Osteocyte (in vitro differentiated cells): ENCODE results near the gene GRP. TPM values are rescaled to one million over a fixed set of nuclear protein-coding genes. Genes with fewer than 3 reads are reported as not detected.

Experiments
- DNase-seq: peaks from one replicate; pipeline ENCODE4 v3.0.0; 2021; ENCODE audit warnings: mixed read lengths; ENCODE audit not compliant: unreplicated experiment; ENCODE audit errors: extremely low spot score
- H3K27ac Mint-ChIP-seq: one replicate; pipeline ENCODE4 v1.8.0; 2021; ENCODE audit warnings: mild to moderate bottlenecking, mixed read lengths; ENCODE audit not compliant: unreplicated experiment
- H3K27me3 Mint-ChIP-seq: one replicate; pipeline ENCODE4 v1.8.0; 2021; ENCODE audit warnings: mixed read lengths; ENCODE audit not compliant: unreplicated experiment
- H3K36me3 Mint-ChIP-seq: one replicate; pipeline ENCODE4 v1.8.0; 2021; ENCODE audit warnings: mixed read lengths; ENCODE audit not compliant: unreplicated experiment
- H3K4me1 Mint-ChIP-seq: one replicate; pipeline ENCODE4 v1.8.0; 2021; ENCODE audit warnings: mixed read lengths; ENCODE audit not compliant: unreplicated experiment
- H3K4me3 Mint-ChIP-seq: one replicate; pipeline ENCODE4 v1.8.0; 2021; ENCODE audit warnings: mild to moderate bottlenecking, moderate library complexity, mixed read lengths; ENCODE audit not compliant: unreplicated experiment
- H3K9me3 Mint-ChIP-seq: one replicate; pipeline ENCODE4 v1.8.0; 2021; ENCODE audit warnings: mixed read lengths; ENCODE audit not compliant: unreplicated experiment
- CTCF ChIP-seq: fragments of 200-600 bp; sonication (generic); IDR thresholded peaks from 2 replicates; pipeline ENCODE4 v1.5.0; 2021; ENCODE audit warnings: antibody characterized with exemption, mild to moderate bottlenecking, moderate library complexity
- total RNA-seq: library from RNA; stranded (reverse); gene quantifications from 2 replicates; pipeline ENCODE4 v1.2.1, GENCODE V29; 2021

The GRP gene
- total RNA-seq, 1 donor from 2014 or later: not detected

GRCh38 chr18:59200787-59201186 lies 19.2 kb upstream of the GRP start:
- H3K4me1 Mint-ChIP-seq: no peaks in the 10 kb centered on the region
- TF ChIP-seq CTCF: no peak
- H3K27ac Mint-ChIP-seq: no peak overlapping the region
- no peaks in the 10 kb centered on the region for H3K36me3 Mint-ChIP-seq
- H3K27me3 Mint-ChIP-seq: peaks cover 83% of the 10 kb centered on the region
- no peak for DNase-seq
- no peak overlapping the region for H3K4me3 Mint-ChIP-seq
- H3K9me3 Mint-ChIP-seq: no peaks in the 10 kb centered on the region

GRCh38 chr18:59202258-59202820 lies 17.6 kb upstream of the GRP start:
- H3K27ac Mint-ChIP-seq: no peak overlapping the region
- H3K4me3 Mint-ChIP-seq: no peak overlapping the region
- peaks cover 80% of the 10 kb centered on the region for H3K27me3 Mint-ChIP-seq
- no peaks in the 10 kb centered on the region for H3K36me3 Mint-ChIP-seq
- H3K4me1 Mint-ChIP-seq: no peaks in the 10 kb centered on the region
- no peaks in the 10 kb centered on the region for H3K9me3 Mint-ChIP-seq
- no peak for DNase-seq
- TF ChIP-seq CTCF: no peak

GRCh38 chr18:59207506-59207905 lies 12.5 kb upstream of the GRP start:
- Mint-ChIP-seq H3K9me3 (no peaks in the 10 kb centered on the region), H3K36me3 (no peaks in the 10 kb centered on the region), H3K4me3 (no peak overlapping the region), H3K27me3 (peaks cover 88% of the 10 kb centered on the region), H3K27ac (no peak overlapping the region), H3K4me1 (no peaks in the 10 kb centered on the region)
- TF ChIP-seq CTCF: no peak
- no peak for DNase-seq

- H3K4me1 Mint-ChIP-seq: no peaks in the 10 kb centered on the region
Observed at GRCh38 chr18:59208602-59209125, 11.3 kb upstream of the GRP start.

GRCh38 chr18:59210299-59210698 lies 9.7 kb upstream of the GRP start:
- no peak overlapping the region for H3K27ac Mint-ChIP-seq

More at GRCh38 chr18:59208602-59209125, 11.3 kb upstream of the GRP start:
- no peak for DNase-seq
- H3K27ac Mint-ChIP-seq: no peak overlapping the region
- H3K9me3 Mint-ChIP-seq: no peaks in the 10 kb centered on the region
- peaks cover 84% of the 10 kb centered on the region for H3K27me3 Mint-ChIP-seq
- no peak overlapping the region for H3K4me3 Mint-ChIP-seq
- H3K36me3 Mint-ChIP-seq: no peaks in the 10 kb centered on the region
- no peak for TF ChIP-seq CTCF

More at GRCh38 chr18:59210299-59210698, 9.7 kb upstream of the GRP start:
- Mint-ChIP-seq H3K4me1 (no peaks in the 10 kb centered on the region), H3K36me3 (no peaks in the 10 kb centered on the region), H3K9me3 (no peaks in the 10 kb centered on the region), H3K4me3 (no peak overlapping the region), H3K27me3 (peaks cover 86% of the 10 kb centered on the region)
- TF ChIP-seq CTCF: no peak
- no peak for DNase-seq
